GM18870 (cell line): Measurements from ENCODE around the gene A4GNT.
"Not testable (repeated sequence)": the region's sequence is repeated elsewhere in the genome, so short reads cannot be mapped to it uniquely, and the experiment has no call there.

ENCODE experiments used
- ATAC-seq: cut with Tn5 transposase; IDR thresholded peaks from one replicate; pipeline ENCODE4 v1.9.1; 2021; ENCODE audit warnings: moderate library complexity; ENCODE audit not compliant: unreplicated experiment

A4GNT gene

DNA sequence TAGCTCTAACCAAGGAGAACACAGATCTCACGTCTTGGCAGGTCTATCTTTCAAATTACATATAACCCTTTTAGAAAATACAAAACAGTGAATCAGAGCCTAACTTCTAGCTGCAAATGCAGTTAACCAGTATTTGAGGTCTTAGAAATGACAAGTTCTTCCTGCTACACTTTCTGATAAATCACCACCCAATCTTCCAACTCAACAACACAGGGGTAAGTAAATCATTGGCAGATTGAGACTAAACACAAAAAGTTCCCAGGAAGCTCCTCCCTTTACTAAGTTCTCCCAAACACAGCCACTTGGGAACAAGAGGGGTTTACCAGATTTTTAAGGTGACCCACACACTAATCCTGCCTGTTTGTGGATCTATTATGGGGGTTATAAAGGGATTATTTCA, at the start of gene A4GNT:
TSS of gene A4GNT (minus strand) at position 152 of the 400 bp plus-strand sequence. CDS start 1,134 bp downstream, outside the sequence.
- no peak for ATAC-seq

DNA sequence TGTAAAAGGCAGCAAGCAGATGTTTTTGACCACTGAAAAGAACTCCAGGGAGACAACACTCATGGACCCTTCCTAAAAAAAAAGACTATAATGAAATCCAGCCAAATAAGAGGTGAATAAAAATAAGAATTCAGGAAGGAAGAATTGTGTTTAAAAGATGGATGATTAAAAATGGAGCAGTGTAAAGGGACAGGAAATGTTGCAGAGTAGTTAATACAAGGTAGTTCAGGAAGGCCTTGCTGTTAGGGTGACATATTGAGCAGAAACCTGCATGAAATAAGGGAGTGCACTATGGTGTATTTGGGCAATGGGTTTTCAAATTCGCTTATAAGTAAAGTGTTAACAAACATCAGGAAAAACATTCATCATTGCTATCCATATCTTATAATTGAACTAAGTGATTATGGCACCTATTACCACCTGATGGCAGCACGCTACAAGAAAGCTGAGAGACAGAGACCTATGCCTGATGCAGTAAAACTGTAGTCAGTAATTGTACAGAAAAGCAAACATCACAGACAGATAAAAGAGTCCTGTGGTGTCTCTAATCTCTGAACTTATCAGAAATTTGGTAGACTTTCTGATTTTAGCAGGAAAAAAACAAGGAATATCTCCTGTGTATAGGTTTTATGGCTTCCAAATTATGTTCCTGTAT, 48.3 kb upstream of the A4GNT start:
- peak; percentile 60 for ATAC-seq

DNA sequence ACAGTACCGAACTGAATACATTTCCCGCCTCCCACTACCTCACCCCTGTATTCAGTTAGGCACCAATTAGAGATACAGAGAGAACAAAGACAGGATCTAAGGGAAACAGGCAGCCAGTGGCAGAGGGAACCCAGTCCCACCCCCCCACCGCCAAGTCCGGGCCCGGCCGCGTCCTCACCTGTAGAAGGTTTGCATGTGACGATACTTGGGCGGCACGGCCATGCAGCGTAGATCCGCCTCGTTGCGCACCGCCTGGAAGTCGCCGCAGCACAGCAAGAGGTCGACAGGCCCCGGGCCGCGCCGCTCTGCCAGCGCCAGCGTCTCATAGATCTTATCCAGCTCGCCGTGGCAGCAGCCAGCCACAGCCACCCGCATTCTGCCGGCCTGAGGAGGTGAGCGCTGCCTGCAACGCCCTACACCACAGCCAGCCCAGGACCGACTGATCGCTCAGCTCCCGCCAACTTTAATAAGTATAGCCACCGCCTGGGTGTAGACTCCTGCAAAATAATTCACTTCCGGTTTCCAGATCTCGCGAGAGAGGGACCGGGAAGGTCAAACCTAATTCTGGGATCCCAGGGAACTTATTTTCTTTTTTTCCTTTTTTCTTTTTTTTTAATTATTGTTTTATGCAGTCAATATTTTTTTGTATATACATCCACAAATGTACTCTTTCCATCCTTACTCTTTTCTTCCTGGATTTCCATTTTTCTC, 42.4 kb upstream of the A4GNT start, which contains the start of gene DBR1:
TSS of gene DBR1 (minus strand) at position 501 of the 711 bp plus-strand sequence. CDS start at position 375, 126 bp downstream.
- ATAC-seq = peak; percentile 79

DNA sequence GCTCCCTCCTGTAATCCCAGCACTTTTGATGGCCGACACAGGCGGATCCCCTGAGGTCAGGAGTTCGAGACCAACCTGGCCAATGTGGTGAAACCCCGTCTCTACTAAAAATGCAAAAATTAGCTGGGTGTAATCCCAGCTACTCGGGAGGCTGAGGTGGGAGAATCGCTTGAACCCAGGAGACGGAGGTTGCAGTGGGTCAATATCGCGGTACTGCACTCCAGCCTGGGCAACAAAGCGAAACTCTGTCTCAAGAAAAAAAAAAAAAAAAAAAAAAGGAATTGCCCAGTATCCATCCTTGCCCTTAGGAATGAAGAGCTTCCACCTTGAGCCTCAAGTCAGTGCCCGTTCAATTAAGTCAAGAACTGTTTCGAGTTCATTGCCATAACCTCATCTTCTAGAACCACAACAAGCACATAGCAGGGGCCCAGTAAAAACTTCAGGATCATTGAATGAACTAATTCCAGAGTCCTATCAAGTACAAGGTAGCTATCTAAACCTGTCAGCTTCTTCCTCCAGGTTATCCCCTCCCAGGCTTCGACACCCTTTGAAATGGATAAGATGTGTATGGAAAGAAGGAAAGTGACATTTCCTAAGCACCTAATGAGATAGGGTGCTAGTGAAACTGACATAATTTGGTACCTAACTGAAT, 41.7 kb upstream of the A4GNT start:
- no peak for ATAC-seq

DNA sequence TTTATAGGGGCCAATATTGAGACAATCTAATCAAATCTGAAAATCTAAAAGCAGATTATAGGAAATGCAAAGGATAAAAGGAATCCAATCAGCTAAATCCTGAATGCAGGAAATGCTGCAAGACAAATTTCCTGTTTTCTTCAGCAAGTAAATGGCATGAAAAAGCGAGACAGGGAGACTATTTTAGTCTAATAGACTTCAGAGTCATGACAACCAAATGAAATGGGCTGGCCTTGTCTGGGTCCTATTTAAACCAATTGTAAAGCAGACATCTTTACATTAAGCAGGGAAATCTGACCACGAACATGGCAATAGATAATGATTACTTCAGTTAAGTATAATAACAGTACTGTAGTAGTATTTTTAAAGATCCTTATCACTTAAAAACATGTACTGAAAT, 40.4 kb upstream of the A4GNT start:
- no peak for ATAC-seq

DNA sequence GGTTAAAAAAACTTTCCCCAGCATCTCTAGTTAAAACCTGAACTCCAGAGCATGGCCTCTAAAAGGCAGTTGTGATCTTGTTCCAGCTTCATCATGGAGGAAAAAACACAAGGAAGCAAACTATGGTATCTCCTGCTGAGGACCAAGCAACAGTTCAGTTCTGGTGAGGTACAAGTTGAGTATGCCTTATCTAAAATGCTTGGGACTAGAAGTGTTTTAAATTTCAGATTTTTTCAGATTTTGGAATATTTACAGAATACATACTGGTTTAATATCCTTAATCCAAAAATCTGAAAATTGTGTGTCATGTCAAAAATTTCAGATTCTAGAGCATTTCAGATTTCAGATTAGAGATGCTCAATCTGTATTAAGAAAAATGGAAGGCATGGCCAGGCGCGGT, 32.9 kb upstream of the A4GNT start:
- ATAC-seq = no peak

DNA sequence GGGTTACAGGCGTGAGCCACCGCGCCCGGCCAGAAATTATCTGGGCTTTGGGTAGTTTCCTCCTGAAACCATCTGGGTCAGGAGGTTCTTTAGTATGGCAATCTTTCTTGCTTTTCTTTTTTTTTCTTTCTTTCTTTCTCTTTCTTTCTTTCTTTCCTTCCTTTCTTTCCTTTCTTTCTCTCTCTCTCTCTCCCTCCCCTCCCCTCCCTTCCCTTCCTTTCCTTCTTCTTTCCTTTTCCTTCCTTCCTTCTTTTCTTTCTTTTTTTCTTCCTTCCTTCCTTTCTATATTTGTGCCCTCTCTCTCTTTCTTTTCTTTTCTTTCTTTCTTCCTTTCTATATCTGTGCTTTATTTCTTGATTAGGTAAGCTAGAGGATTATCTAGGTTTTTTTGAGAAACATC, 25.6 kb upstream of the A4GNT start:
- no peak for ATAC-seq

DNA sequence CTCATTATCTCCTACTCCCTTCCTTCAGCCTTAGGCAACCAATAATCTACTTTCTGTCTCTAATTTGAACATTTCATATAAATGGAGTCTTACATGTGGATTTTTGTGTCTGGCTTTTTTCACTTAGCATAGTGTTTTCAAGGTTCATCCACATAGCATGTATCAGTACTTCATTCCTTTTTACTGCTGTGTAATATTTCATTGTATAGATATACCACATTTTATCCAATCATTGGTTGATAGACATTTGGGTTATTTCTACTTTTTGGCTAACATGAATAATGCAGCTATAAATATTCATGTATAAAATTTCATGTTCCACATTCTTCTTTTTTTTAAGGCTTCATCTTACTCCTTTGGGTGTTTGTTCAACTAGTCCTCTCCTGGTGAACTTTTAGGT, 22.3 kb upstream of the A4GNT start:
- no peak for ATAC-seq

DNA sequence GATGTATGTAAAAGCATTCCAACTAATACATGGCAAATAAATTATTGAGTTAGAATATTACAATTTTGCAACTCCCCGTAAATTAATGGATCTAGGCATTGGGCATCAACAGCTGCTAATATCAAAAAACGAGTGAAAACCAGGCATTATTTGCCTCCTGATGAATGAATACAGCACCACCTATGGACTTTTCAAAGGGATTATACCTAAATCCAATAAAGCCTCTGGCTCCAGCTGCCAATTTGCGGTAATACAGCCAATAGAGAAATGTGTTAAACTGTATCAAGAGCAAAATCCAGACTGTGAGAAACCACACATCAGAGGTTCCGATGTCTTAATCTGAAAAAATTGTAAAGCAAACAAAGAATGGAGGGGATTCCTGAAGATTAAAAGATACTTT, 16.3 kb upstream of the A4GNT start:
- no peak for ATAC-seq

DNA sequence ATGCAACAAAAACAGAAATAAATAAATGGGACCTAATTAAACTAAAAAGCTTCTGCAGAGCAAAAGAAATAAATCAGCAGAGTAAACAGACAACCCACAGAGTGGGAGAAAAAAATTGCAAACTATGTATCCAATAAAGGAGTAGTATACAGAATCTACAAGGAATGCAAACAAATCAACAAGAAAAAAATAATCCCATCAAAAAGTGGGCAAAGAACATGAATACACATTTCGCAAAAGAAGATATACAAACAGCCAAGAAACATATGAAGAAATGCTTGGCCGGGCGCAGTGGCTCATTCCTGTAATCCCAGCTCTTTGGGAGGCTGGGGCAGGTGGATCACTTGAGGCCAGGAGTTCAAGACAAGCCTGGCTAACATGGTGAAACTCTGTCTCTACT, 10.0 kb upstream of the A4GNT start:
- ATAC-seq = not testable (repeated sequence)

DNA sequence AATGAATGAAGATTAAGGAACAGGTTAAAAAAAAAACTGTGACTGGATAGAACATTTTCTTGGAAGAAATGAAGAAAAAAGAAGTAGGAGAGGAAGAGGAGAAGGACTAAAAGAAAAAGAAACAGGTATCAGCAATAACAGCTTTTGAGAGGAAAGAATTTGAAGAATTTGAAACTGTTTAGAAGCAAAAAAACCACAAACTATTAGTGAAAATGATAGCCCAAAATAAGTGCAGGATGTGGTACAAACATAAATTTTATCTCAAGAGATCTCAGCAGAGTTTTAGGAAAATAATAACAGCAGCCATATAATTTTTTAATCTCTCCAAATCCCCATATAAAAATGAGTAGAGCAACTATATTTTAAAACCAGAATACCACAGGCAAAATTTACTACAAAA, 8.8 kb upstream of the A4GNT start:
- ATAC-seq = no peak

DNA sequence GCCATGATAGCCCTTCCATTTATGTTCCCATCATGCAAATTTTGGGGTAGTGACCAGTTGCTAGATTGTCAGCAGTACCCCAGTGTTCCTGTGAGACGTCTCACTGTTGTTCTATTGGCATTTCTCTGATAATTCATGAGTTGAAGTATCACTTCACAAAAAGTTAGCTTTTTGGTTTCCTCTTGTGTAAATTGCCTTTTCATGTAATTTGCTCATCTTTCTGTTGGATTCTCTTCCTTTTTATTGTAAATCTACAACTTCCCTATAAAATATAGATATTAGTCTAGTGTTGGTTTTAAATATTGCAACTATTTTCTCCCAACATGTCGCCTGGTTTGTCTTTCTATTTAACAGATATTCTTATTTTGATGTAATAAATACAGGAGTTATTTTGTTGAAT, 7.5 kb upstream of the A4GNT start:
- no peak for ATAC-seq

DNA sequence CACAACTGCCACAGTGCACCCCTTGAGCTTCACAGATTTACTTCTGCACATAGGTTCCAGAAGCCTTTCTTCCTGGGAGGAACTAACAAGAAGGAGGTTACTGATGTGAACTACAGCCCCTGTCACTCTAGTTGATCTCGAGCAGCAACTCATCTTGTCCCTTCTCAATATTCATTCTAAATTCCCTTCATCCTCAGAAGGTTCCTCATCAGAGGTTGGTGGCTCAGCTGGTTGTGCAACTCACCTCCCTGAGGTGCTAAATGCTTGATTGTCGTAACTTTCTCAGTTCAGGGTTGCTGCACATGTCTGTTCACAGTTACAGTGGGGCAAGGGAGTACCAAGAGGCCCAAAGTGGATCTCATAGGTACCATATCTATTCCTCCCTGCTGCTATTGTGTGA, 5.7 kb upstream of the A4GNT start:
- ATAC-seq = no peak

DNA sequence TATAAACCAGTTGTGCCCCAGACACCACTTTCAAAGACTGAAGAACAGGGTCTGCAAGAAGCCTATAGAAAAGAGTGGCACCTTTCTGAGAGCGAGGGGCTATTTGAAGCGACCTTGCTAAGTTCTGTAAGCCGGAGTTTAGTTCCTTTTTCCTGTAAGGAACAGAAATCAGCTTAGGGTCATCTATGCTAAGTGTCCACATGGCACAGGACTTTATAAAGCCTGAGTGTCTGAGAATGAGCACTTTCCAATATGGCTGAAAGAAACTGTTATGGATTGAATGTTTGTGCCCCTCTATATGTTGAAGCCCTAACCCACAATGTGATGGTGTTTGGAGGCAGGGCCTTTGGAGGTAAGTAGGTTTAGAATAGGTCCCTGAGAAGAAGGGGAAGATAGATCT, 4.0 kb upstream of the A4GNT start:
- no peak for ATAC-seq

DNA sequence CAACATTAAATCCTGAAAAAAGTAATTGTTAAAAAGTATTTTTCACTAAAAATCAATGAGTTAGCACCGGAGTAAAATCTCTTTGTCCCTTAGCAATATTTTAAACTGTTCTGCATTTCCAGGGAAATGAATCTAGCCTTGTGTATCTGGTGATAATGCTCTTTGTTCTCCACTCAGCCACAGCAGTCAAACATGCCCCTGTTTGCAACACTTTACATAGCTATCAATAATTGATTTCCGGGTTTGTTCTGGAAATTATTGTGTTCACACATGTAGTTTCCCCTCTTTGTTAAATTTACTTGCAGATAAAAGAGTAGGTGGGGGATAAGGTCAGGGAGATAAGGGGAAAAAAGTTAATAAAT, 3.6 kb upstream of the A4GNT start:
- ATAC-seq = no peak

DNA sequence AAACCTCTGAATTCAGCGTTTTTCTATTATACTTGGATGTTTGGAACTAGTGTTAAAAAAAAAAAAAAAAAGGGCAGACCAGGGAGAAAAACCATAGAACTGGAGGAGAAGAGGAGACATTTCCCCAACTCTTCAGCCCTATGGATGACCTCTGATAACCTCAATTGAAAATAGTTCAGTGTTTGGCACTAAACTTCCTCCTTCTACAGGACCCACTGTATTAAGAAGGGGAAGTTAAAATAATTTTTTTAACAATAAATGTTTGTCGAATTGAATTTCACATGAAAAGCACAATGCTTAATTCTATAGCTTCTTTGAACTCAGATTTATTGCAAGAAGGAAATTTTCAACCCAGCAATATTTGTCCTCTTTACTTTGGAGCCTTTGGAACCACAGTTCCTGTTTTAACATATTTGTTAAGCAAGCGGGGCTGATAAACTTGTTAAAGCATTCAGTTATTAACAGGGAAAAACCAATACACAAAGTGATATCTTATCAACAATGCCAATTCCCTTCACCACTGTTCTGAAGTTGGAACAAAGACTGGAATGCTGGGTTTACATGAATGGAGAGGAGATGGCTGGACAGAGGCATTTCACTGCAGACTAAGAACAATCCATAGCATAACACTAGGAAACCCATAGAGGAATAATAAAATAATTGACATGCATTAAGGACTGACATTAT, 3.1 kb upstream of the A4GNT start:
- no peak for ATAC-seq

DNA sequence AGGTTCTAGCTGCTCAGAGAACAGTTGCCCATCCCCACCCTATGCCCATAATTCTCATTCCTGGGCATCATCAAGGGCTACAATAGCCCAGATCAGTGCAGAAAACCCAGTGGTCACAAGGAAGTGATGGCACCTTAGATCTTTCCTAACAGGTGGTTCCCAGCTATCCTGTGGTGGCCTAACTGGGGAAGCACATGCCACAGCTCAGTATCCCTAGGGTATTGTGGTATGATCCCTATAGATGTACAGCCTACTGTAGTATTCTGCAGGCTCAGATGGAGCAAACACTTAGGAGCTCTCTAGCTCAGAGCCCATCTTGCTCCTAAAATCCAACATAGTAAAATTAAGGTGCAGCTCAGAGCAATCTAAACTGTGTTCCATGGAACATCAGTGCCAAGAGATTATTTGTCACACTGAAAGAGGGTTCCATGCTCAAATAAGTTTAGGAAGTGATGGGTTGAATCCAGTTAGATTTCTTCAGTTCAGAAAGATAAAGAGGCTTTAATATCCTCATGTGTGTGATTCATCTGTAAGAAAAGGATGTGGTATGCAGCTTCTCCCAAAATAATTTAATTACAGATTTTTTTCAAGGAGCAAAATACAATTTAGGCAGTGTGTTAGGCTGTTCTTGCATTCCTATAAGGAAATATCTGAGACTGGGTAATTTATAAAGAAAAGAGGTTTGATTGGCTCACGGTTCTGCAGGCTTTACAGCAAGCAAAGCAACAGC, 4.4 kb downstream of the A4GNT start:
- ATAC-seq = no peak

DNA sequence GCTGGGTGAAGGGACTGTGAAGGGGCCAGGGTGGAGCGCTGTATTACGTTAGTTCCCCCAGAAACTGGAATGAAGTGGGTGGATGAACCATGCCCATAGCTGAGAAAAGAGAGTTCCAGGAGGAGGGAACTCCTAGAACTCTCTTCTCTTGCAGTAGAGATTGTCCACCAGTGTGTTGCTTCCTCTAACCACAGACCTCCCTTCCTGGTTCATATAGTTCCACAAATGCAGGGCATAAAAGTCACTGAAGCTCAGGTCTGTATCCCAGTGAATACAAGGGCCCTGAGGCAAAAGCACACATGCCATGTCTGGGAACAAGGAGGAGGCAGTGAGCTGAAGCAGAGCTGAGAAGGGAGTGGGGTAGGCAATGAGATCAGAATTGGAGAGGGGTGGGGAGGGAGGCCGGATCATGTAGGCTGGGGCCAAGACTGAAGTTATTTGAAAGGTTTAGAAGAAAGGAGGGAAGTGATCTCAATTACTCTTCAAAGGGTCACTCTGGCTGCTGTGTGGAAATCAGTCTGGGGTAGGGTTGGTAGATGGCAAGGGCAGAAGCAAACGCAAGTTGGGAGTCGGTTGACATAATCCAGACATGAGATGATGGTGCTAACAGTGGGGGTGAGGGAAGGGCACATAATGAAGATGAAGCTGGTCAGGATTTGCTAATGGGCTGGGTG, 6.5 kb downstream of the A4GNT start:
- no peak for ATAC-seq

DNA sequence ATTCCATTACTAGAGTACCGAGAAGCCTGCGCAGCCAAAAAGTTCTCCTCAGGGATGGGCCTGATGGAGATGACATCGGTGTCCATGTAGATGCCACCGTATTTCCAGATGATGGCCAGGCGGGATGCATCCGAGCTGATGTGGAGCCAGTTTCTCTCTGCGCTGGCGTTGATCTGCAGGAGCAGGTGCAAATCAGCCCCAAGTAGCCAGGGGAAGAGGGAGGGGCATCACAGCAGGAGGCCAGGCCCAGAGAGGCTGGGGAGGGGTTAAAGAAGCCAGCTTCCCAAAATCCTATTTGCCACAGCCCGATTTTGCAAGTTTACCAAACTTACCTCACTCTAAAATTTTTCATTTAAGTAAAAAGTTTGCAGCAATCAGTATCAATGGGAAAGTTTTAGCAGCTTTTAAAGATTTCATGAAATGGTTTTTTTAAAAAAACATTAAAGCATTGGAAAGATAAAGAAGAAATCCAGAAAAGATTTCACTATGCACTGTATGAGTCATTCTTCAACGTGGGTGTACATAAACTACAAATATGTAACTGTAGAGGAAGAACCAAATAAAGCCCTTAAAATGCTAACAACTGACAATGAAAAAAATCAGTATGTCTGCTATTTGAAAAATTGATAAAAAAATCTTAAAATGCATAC, 7.4 kb downstream of the A4GNT start:
- ATAC-seq = no peak

DNA sequence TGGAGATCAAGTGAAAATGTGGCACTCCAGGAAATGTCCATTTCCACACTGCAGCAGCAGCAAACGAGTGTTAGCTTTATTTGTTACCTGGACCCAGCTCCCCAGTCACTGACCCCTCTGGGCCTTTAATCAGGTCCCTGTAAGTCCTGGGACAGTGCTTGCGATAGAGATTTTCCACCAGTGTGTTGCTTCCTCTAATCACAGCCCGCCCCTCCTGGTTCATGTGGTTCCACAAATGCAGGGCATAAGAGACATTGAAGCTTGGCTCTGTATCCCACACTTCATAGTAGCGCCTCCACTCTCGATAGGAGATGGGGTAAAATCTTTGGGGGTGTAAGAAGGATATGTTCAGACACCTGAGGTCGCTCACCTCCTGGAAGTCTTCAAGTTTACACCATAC, 8.0 kb downstream of the A4GNT start:
- ATAC-seq = no peak
